IPS DF 4.7 (cell line): ENCODE measurements around the gene PAQR5.
"Not testable (repeated sequence)": the region's sequence is repeated elsewhere in the genome, so short reads cannot be mapped to it uniquely, and the experiment has no call there.

Source experiments
- DNase-seq: peaks from one replicate; pipeline ENCODE4 v3.0.0-alpha.2; 2013; ENCODE audit warnings: low spot score; ENCODE audit errors: extremely low read depth

PAQR5 gene

DNA sequence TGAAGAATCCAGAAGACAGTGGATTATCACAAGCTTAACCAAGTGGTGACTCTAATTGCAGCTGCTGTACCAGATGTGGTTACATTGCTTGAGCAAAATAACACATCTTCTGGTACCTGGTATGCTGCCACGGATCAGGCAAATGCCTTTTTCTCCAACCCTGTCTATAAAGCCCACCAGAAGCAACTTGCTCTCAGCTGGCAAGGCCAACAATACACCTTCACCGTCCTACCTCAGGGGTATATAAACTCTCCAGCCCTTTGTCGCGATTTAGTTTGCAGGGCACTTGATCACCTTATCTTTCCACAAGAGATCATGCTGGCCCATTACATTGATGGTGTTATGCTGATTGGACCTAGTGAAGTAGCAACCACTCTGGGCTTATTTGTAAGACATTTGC is 52.6 kb downstream of the PAQR5 start:
- no peak for DNase-seq

DNA sequence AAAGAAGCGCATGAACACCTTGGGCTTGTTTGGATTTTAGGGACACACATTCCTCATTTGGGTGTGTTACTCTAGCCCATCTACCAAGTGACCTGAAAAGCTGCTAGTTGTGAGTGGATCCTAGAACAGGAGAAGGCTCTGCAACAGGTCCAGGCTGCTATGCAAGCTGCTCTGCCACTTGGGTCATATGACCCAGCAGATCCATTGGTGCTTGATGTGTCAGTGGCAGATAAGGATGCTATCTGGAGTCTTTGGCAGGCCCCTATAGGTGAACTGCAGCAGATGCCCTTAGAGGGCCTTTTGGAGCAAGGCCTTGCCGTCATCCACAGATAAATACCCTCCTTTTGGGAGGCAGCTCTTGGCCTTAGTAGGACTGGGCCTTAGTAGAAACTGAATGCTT is 53.2 kb downstream of the PAQR5 start:
- no peak for DNase-seq

DNA sequence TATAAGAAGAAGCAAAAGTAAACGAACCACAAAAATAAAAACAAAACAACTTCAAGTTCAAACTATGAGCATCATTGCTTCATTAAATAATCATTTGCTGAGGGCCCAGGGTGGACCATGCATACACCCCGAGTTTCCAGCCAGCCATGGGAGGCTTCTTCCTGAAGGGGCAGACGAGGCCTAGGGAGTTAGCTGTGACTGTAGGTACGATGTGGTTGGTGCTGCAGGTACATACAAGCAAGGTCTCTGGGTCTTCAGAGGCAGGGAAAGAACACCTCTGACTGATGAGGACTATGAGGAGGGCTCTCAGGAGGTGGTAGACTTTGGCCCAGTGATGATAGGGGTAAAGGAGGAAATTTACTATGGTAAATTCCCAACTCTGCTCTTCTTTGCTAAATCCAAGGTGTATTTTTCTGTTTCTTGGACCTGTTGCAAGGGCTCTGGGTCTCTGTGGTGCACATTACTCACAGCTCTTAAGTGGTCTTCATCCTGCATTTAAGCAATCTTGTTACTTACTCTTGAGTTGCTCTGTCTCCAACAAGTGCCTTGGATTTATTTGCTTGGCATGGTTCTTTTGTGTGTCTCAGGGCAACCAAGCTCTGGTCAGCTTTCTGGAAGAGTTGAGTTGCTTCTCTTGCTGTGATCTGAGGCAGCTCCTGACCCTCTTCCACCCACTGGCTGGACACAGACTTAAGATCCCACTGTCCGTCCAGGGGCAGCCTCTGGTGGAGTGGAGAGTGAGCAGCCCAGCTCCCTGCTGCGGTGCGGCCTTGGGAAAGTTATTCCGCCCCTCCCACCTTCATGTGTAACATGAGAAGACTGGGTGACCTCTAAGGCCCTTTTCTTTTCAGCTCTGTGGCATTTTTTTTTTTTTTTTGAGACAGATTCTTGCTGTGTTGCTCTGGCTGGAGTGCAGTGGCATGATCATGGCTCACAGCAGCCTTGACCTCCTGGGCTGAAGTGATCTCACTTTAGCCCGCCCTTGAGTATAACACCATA is 59.4 kb downstream of the PAQR5 start:
- no peak for DNase-seq

DNA sequence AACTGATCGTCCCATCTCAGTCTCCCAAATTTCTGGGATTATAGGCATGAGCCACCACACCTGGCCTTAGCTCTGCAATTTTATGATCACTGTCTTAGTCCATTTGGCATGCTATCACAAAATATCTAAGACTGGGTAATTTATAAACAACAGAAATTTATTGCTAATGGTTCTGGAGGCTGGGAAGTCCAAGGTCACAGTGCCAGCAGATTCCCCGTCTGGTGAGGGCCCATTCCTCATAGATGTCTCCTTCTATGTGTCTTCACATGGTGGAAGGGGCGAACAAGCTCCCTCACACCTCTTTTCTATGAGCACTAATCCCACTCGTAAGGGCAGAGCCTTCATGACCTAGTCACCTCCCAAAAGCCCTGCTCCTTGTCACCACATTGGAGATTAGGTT is 60.1 kb downstream of the PAQR5 start:
- no peak for DNase-seq

DNA sequence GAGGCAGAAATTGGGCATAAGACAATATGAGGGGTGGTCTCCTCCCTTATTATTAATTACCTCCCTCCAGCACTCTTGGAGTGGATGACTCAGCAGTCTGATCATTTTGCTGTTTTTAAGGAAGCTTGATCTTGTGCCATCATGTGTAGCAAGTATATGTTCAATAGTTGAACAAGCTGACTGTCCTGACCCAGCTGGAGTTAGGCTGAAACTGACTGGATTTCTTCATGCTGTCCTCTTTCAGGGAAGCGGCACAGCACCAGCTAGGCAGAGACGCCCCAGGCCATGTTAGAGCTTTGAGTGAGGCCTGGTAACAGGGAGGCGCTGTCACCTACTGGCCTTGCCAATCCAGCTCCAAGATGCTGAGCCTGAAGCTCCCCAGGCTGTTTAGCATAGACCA is 61.0 kb downstream of the PAQR5 start:
- no peak for DNase-seq

DNA sequence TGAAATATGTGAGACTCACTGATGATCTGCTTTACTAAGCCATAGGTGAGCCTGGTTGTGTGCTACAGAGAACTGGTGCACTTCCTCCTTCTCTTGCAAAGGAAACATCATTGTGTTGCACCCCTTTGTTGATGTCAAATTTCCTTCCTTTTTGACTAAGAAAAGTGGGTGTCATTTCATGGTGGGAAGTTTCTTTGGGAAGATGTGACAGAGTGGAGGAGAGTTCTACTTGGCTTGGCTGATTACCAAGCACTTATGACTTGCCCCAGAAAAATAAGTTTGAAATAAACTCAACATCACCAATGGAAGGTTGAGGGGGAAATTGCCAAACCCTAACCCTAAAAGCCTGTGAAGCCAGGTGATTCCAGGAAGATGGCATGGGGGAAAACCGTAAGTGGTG is 61.9 kb downstream of the PAQR5 start:
- DNase-seq, result no peak

DNA sequence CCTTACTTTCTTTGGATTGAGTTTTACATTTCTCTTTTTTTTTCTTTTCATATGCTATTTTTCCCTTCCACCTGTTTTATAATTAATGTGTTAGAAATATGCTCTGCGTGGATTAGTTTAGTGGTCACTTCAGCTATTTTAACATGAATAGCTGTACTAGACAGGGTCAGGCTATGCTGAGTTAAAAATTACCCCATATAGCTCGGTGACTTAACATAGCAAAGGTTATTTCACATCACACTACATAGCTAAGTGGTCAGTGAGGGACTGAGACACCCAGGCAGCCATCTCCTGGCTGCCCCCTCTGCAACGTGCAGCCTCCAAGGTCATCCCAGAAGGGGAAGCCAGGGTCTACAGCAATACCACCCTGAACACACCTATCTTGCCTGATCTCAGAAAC is 68.5 kb downstream of the PAQR5 start:
- no peak for DNase-seq

DNA sequence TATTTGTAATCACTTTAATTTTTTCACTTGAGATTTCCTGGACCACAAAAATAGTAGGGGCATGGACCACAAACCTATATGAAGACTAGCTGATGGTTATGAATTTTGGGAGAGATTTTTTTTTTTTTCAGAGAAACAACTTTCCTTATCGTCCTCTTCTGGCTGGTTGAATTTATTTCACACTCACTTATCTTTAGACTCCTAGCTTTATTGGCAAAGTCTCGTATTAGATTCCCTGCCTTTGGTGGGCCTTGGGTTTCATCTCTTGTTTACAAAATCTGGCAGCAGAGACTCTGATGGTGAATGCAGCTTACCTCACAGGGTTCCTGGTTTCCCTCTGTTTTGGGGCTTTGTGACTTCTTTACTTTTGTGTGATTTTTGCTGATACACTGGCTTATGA is 70.9 kb downstream of the PAQR5 start:
- no peak for DNase-seq

DNA sequence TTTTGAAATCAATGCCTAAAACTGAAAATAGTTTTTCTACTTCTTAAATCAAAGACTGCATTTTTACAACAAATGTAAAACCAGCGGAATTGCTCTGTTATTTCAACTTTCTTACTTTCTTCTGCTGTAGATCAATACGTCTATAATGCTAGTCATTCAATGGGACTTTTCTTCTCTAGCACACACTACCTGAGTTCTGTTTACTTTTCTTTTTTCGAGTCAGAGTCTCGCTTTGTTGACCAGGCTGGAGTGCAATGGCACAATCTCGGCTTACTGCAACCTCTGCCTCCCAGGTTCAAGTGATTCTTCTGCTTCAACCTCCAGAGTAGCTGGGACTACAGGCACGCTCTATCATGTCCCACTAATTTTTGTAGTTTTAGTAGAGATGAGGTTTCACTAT is 74.7 kb downstream of the PAQR5 start:
- DNase-seq, result no peak

DNA sequence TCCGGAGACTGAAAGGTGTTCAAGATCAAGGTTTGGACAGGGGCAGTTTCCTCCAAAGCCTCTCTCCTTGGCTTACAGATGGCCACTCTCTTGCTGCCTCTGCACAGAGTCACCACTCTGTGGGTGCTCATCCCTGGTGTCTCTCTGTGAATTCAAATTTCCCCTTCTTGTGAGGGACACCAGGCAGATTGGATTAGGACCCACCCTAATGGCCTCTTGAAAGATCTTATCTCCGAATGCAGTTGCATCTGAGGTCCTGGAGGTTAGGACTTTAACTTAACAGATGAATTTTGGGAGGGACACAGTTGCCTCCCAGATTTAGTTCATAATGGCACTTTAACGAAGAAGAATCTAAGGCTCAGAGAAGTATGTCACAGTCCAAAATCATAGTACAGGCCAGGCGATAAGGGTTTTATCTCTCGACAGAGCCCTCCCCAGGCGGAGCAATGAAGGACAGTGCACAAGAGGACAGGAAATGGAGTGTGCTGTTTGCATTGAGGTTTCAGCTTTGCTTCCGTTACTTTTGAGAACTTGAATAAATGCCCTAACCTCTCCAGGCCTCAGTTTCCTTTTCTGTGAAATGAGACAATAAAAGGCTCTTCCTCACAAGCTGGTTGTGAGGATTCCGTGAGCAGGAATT is 76.6 kb downstream of the PAQR5 start:
- no peak for DNase-seq

DNA sequence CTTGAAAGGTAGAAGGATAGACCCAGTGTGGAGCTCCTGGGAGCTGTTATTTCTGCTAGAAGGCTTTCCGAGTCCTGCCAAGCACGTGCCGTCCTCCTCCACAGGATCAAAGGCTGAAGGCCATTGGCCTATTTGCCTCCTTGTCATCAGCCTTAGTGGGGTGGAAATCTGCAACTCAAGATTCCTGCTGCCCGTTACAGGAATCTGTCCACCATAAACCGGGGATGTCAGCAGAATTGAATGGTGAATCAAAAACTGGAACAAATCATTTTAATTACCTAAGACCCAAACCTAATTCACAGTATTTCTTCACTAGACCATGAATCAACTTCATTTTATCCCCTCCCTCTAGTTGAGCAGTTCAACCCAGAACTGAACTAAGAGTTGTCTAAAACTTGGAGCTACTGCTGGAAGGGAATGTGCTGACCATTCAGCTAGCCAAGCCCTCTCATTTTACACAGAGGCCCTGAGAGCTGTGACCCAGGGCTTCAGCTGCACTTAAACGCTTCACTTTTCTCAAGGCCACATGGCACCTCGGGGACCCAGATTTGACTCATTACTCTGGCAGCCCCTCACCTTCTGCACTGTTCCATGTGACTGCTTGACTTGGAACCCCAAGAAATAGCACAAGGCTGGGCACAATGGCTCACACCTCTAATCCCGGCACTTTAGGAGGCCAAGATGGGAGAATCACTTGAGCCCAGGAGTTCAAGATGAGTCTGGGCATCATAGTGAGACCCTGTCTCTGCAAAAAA is 78.7 kb downstream of the PAQR5 start:
- DNase-seq, result no peak

DNA sequence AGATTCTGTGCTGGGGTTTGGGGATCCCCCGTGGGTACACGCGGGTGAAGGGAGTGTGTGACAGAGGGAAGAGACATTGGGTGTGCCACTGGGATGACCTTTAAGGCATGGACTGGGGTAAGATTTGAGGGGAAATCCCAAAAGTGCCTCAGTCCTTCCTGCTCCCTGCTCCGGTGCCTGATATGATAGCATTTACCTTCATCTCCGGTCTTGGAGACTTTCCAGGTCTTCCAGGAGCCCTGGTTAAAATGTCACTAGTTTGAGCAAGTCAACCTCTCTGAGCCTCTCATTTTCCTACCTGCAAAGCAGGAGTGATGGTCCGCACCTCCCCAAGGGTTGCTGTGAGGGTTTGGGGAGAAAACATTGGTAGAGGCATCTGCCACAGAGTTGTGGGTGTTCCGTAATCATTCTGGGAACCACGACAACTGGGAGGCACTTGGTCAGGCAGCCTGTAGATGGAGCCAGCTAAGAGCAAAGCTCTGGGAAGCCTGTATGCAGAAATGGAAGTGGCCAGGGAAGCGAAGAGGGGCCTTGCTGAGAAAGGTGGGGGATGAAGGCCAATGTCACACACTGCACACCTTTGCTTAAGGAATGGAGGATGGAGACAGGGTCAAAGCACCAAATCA is 81.5 kb downstream of the PAQR5 start:
- DNase-seq, result no peak

DNA sequence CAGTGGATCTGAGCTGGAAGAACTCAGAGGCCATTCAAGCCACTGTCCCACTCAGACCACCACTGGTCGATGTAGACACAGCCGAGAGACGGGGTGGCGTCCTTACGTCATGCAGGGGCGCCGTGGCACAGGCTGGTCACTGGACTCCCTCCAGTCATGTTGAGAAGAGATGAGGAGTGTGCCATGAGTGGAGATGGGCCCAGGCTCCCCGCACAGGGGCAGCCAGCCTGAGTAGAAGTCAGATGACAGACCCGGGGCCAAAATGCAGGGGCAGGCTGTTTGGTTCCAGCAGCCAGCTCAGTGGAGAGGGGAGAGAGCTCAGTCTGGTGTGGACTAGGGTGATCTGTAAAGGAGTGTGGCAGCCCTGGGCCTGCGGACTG is 82.0 kb downstream of the PAQR5 start:
- no peak for DNase-seq

DNA sequence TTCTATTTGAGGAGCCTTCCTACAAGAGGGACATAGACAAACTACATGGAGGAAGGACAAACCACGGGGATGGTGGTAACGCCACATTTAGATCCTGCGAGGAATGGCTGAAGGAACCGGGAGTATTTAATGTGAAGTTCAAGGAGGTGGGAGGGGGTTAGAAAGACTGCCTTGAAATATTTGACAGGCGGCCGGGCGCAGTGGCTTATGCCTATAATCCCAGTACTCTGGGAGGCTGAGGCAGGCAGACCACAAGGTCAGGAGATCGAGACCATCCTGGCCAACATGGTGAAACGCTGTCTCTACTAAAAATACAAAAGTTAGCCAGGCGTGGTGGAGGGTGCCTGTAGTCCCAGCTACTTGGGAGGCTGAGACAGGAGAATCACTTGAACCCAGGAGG is 83.5 kb downstream of the PAQR5 start:
- DNase-seq, result not testable (repeated sequence)

DNA sequence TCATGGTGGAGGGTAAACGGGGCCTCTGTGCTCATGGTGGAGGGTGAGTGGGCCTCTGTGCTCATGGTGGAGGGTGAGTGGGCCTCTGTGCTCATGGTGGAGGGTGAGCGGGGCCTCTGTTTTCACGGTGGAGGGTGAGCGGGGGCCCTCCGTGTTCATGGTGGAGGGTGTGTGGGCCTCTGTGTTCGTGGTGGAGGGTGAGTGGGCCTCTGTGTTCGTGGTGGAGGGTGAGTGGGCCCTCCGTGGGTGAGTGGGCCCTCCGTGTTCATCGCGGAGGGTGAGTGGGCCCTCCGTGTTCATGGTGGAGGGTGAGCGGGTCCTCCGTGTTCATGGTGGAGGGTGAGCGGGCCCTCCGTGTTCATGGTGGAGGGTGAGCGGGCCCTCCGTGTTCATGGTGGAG is 85.4 kb downstream of the PAQR5 start:
- DNase-seq, result not testable (repeated sequence)

DNA sequence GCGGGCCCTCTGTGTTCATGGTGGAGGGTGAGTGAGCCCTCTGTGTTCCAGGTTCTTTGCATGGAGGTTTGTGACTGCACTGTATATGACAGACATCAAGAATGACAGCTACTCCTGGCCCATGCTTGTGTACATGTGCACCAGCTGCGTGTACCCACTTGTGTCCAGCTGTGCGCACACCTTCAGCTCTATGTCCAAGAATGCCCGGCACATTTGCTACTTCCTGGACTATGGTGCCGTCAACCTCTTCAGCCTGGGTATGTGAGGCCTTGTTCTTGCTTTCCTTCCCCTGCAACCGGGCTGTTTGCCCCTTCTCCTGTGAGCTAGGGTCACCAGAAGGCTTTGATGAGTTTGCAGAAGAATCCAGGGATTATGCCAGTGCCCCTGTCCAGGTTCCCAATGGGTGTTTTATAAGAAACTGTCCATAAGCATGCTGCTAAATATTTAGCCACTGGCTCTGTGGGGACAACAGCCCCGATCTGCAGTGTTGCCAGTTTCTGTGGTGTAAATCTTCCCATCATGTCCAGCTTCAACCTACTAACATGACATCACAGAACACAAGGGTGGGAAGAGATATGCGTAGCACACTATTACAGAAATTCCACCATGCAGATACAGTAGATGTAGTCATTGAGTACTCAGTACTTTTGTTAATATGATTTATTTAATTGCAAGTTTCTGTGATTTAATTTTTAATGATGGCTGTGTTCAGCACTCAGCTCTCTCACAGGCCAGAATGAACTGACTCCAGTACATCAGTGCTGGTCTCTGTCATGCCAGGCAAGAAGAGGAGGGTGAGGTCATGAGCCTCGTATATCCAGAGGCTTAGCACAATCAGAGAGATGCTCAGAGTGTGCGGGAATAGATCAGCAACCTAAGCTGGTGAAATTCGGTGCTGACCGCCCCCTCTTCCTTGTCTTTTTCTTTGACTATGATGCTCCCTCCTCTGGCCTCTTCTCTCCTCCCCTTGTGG is 86.2 kb downstream of the PAQR5 start:
- no peak for DNase-seq

DNA sequence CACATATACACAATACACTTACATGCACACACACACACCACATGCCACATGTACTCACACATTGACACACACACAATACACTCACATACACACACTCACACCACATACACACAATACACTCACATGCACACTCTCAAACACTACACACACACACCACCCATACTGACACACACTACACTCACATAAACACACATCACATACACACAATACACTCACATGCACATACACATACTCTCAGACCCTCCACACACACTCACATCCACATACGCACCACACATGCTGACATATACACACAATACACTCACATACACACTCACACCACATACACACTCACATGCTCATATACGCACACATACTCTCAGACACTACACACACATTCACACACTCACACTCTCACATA is 87.1 kb downstream of the PAQR5 start:
- no peak for DNase-seq

DNA sequence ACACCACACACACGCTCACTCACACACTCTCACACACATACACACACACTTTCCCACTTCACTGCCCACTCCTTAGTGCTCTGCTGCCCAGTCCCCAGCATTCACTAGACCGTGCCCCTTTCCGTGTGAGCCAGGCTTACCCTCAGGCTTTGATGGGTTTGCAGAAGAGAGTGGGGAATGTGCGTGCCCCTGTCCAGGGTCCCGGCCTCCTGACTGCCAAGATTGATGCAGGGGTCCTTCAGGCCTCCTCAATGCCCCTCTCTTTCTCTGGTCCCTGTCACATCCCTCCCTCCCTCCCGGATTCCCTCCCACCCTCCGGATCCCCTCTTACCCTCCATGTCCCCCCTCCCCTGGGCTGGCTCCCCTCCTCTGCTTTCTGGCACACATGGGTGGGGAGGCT is 87.6 kb downstream of the PAQR5 start:
- no peak for DNase-seq

DNA sequence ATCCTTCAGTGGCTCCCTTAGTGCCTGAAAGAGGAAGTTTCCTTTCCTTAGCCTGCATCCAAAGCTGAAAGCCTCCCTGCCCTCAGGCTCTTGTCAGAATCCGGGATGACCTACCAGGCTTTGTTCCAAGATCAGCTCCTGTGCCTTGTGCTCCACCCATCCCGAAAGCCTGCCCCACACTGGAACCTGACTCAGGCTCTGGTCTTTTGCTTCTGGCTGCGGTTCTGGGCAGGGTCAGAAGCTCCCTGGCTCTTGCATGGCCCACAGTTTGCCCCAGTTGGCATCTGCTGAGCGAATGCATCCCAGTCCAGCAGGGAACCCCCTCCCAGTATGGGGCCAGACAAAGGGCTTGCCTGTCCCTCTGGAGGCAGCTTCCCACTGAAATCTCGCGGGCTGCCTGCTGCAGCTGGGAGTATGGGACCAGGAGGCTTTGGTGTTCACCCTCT is 89.6 kb downstream of the PAQR5 start:
- DNase-seq, result no peak

DNA sequence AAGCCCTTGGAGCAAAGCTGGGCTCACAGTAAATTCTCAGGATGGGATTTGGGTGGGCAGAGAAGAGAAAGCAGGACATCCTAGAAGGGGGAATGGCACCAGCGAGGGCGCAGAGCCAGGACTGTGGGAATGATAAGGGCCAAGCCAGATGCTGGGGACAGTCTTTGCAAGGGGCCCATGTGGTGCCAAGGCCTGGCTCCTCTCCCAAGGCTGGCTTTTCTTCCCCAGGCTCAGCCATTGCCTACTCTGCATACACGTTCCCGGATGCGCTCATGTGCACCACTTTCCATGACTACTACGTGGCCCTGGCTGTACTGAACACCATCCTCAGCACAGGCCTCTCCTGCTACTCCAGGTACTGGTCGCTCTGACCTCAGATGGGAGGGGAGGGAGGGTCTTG is 90.7 kb downstream of the PAQR5 start:
- DNase-seq, result no peak
